Midbrain (tissue), 1 donor: ENCODE measurements around the gene MGST2.
"Not testable (repeated sequence)": the region's sequence is repeated elsewhere in the genome, so short reads cannot be mapped to it uniquely, and the experiment has no call there.

Experiments
- DNase-seq: peaks from one replicate; lab custom pipeline; 2025; lab: John Stamatoyannopoulos, UW

The MGST2 gene

DNA sequence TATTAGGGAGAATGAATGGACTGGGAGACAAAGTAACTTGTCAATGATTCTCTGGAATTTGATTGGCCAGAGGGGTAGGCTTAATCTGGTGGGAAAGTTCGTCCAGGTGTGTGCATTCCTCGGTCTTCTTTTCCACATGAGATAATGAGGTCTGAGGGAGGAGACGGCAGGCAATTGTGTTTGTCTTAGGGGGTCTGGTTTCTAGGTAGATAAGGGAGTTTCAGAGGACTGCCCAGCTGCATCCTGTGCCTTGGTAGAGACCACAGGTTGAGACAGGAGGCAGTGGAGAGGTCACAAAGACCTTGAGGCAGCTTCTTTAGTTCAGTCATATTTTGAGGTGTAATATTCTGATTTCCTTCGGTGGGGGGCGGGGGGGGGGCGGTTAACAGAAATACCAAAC is 4.3 kb downstream of the MGST2 start:
- DNase-seq = no peak

DNA sequence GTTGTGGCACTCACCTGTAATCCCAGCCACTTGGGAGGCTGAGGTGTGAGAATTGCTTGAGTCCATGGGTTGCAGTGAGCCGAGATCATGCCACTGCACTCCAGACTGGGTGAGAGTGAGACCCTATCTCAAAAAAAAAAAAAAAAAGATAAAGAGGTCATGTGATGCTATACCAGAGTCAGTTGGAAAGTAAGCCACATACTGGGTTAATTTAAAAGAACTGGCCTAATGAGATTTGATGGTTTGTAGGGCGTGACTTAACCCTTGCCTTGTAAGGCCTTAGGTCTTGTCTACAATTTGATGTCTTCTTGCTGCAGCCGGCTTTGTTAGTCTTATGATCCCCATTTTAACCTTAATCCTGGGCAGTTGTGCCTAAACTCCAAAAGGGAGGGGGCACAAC is 5.2 kb downstream of the MGST2 start:
- no peak for DNase-seq

DNA sequence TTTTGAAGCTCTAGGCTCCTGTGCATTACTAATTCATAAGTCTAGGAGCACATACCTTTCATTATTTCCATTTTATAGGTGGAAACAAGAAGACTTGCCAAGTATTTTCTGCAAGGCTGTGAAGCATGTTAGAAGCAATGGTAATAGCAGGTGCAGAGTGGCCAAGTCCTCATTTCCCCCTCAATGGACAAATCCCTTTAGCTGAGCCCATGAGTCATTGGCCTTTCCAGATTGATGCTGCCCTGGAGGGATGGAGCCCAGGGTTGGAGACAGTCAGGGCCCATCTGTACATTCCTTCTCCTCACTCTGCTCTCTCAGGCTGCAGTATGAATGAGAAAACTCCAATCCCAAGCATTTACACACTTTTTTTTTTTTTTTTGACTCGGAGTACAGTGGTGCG is 6.6 kb downstream of the MGST2 start:
- no peak for DNase-seq

DNA sequence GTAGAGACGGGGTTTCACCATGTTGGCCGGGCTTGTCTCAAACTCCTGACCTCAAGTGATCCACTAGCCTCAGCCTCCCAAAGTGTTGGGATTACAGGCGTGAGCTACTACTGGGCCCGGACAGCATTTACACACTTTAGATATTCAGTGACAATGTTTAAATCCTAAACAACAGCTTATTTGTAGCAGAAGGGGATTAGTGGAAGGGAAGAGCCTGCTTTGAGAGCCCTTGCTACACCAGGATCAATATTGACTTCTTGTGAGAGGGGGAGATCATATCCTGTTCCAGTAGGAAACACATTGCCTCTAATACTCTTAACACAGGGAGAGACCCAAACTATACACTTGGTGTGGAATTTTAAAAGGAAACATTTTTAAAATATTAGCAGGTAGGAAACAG is 7.1 kb downstream of the MGST2 start:
- DNase-seq = no peak

DNA sequence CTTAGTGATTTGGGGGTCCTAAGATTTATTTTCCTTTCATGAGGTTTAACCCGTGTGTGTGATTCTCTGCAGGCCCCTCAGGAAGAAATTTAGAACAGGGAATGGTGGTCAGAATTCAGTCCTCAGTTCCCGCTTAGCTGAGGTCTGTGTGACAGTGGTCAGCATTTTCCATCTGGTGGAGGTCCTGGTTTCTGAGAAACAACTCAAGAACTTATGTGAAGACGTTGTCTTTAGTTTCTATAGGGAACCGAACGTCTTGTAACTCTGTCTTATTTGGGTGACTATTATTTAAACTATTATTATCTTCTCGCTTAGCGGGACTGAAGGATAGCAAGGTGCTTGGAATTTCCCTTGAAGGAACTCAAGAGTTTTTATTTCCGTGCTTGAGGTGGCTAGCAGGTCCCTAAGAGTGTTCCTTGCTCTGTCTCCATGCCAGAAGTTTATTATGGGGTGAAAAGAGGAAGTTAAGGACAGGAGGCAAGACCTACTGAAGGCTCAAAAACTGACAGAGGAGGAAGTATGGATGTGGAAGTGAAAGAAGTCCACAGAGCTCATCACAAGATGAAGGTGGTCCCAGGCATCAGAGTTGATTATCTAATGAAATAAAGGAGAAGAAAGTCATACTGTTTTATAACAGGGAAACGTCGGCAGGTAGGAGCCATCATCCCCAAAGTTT is 9.4 kb downstream of the MGST2 start:
- peak; percentile 16 for DNase-seq

DNA sequence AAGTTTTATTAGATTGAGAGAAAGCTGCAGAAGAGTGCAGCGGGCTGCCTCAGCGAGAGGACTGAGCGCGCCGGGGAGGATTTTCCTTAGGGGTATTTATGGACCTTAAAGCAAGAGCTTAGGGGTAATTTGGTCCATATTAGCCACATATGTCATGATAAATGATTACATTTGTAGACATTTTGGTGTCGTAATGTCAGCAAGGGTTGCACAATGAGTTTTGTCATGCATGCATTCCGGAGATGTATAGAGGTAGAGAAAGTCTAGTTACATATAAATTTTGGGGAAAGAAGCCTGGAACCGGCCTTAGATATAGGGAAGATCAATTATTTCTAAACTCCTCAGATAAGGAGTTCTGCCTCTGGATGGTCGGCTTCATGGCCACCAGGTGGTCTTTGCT is 10.0 kb downstream of the MGST2 start:
- DNase-seq = no peak

DNA sequence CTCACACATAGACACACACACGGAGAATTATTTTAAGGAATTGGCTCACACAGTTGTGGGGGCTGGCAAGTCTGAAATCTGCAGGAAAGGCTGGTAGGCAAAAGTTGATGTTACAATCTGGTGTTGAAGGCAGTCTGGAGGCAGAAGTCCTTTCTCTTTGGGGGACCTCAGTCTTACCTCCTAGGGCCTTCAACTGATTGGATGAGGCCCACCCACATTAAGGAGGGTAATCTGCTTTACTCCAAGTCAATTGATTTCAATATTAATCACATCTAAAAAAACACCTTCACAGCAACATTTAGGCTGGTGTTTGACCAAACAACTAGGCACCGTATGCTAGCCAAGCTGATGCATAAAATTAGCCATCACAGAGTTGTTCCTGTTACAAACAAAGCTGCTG is 10.7 kb downstream of the MGST2 start:
- DNase-seq = no peak

DNA sequence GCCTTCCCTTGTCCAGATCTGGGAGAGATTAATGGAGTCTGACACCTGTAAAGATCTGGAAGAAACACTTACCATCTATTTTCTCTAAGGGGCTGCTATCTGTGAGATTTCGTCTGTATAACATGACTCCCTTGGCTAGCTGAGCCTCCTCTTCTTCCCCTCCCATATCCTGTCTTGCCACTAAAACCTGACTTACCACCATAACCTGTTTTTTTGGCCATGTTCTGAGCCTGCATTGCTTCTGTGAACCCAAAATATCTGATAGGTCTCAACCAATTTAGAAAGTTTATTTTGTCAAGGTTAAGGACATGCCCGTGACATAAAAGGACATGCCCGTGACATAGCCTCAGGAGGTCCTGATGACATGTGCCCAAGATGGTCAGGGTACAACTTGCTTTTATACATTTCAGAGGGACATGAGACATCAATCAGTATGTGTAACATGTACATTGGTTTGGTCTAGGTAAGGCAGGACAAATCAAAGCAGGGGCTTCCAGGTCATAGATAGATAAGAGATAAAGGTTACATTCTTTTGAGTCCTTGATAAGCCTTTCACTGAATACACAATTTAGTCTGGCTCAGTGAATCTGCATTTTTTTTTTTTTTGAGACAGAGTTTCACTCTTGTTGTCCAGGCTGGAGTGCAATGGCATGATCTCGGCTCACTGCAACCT is 11.4 kb downstream of the MGST2 start:
- no peak for DNase-seq

DNA sequence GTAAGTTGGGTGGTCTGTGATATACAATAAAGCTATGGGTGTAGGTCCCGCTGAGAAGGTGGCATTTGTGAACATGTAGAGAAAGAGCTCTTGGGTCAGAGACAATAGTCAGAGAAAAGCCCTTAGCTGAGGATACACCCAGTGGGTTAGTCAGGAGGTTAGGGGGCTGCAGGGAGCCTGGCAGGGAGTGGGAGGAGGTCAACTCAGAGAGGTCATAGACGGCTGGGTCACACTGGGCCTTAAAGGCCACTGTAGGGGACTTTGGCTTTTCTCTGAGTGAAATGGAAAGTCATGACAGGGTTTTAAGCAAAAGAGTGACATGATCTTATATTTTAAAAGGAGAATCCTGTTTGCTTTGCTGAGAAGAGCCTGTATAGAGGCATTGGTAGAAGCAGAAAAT is 16.7 kb downstream of the MGST2 start:
- DNase-seq = no peak

DNA sequence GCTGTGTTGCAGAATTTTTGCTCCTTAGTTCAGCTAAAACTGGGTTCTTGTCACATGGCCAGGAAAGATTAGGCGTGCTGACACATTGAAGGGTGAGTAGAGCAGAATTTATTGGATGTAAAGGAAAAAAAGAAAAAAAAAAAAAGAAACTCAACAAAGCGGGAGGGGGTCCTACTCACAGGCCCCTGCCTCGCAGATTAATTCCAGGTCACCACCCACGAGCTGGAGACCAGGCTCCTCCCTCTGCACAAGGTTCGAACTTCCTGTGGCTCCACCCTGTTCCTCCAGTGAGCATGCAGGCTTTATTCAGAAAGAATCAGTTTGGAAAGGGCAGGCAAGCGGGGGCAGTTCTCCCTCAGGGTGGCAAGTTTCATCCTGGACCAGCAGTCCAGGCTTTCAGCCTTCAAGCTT is 17.1 kb downstream of the MGST2 start:
- no peak for DNase-seq

DNA sequence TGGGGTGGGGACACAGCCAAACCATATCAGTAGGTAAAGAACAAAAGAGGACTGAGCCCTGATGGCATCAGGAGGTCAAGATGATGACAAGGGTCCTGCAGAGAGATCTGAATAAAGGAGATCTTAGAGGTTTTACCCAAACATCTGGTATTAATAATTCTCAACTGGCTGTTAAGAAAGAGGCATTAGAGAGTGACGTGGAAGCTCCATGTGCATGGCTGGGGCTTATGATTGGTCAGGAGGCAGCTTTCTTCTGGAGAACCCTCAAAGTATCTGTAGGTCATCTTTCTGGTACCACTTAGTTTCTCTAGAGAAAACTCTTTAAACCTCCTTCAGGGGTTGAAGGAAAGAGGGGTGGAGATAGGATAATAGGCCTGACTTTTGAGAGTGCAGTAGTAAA is 18.7 kb downstream of the MGST2 start:
- no peak for DNase-seq

DNA sequence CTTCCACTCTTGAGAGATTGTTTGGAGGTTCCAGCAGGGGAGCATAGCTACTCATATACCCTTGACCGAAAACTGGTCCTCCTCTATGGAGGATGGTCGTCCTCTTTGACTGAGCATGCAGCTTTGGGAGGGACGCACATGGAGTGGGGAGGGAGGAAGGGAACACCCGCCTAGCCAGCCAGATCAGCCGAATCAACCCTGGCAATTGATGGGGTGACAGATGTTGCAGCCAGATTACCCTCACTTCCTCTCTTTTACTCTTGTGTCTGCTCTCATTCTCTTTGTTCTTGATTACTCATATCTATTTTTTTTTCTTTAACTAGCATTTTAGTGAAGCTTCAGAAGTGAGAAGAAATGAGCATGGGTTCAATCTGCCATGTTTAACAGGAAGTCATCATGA is 19.6 kb downstream of the MGST2 start:
- no peak for DNase-seq

DNA sequence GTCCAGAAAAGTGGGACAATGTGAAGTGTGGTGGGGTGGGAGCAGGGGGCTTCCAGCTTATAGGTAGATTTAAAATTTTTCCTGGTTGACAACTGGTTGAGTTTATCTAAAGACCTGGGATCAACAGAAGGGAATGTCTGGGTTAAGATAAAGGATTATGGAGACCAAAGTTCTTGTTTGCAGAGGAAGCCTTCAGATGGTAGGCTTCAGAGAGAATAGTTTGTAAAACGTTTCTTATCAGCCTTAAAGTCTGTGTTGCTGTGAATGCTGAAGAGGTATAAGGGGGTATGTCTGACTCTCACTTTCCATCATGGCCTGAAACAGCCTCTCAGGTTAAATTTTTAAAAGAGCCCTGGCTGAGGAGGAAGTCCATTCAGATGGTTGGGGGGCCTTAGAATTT is 20.5 kb downstream of the MGST2 start:
- no peak for DNase-seq

DNA sequence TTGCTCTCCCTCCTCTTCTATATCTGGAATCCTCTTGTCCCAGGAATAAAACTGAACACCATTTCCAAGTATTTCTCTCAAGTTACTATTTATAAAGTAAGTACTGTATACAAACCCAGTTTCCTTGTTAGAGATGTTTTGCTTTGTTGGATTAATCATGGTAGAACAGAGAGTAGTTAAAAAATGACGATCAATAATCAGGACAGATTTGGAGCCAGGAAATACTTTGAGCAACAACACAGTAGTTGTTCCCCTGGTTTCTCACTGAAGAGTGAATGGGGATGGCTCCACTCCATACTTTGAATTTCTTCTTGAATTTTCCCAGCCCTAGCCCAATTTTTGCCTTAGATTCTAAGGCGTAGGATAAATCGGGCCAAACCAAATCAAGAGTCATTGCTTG is 21.4 kb downstream of the MGST2 start:
- no peak for DNase-seq

DNA sequence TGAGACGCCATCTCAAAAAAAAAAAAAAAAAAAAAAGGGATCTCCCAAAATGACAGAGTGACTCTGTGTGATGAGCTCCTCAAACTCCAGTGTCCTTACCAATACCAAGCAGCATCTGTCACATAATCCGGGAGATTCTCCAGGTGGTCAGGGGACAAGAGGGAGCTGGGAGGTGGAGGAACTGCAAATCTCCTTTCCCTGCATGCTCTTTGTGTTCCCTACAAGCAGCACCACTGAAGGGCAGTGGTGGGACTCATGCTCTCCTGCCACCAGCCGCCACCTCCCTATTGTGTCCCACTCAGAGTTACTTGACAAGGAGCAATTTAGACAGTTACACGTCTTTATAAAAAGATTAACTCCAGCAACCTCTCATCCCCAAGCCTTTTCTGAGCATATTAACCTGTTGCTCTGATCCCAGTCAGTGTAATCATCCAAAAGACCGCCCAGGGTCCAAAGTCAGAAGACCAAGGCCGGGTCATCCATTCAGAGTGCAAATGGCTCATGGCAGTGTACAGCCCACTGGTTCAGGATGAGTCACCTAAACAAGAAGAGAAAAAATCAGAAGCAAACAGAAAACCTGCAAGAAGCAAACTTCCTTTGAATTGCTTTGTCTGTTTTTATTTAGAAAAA is 23.6 kb downstream of the MGST2 start:
- no peak for DNase-seq

DNA sequence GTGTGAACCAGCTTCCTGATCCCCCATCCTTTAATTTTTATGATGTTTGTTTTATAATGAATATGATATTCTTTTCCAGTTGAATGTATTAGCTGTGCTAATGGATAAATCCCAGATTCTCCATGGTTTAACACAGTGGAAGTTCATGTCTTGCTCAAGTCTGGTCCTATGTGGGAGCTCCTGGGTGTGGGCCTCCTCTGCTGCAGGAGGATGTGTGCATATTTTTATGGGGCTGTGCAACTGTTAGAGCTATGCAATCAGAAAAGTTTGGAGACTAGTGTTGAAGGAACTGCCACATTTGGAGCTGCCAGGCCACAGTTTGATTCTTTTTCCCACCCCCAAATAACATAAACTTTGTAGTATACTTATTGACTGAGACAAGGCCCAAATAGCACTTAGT is 24.8 kb downstream of the MGST2 start:
- DNase-seq = no peak

DNA sequence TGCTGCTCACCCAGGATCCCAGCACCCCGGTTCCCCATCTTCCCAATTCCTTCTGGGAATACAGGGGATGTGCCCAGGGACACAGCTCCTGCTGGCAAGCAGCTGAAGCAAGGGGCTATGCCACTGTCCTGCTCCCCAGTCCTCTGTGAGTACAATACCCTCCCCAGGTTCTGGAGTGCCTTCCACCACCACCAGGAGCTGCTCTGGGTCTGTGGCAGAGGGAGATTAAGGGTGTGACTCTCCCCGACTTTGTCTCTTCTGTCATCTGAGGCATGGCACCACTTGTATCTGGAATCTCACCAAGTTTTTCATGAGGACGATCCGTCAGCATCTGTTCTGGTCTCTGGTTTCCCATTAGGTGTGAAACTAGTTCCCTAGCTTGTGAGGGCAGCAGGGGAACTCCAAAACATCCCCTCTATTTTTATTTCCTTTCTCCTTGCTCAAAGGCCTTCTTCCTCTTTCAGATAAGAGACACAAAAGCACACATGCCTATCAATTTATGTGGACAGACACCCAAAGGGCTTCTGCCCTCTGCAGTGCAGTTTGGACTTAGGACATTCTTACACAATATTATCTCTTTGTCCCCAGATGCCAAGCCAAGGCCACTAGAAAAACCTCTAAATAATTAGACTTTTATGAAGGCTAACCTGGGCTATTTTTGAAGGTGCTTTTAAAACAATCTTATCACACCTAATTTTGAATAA is 26.8 kb downstream of the MGST2 start:
- no peak for DNase-seq

DNA sequence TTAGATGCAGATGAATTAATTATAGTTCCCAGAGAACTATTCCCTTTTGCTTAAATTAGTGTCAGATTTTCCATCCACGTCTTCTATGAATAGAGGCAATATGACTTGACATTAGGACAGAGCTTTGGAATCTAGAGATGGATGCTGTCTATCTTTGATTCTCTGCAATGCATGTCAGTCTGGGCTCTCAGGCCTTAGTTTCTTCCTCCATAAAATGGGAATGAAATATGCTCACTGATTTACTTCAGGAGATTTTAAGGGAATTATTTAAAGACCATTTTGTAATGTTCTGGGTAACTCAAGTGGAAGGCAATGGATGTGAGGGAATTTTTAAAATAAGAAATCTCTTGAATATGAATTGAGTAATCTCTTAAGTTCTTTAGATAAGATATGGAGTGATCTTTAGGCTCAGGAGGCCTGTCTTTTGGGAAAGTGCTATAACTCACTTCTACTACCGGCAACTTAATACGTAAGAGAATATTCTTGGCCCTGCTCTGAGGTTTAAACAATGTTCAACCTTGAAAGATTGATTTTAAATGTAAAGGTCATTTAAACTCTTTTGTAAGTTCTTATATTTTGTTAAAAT is 29.0 kb downstream of the MGST2 start:
- DNase-seq = no peak

DNA sequence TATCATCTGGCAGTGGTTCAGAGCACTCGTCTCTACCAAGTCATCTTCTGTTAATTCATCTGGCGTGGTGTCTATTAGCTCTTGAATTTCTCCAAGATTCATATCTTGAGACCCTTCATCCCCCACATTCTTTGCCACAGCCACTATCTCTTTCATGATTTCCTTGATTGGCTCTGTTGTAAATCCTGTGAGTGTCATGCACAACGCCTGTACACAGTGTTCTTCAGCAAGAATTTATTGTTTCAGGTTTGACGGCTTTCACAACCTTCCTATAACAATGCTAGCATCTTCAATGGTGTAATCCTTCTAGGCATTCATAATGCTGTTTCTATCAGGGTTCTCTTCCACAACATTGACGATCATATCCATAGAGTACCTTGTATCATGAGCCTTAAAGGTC is 30.9 kb downstream of the MGST2 start:
- no peak for DNase-seq

DNA sequence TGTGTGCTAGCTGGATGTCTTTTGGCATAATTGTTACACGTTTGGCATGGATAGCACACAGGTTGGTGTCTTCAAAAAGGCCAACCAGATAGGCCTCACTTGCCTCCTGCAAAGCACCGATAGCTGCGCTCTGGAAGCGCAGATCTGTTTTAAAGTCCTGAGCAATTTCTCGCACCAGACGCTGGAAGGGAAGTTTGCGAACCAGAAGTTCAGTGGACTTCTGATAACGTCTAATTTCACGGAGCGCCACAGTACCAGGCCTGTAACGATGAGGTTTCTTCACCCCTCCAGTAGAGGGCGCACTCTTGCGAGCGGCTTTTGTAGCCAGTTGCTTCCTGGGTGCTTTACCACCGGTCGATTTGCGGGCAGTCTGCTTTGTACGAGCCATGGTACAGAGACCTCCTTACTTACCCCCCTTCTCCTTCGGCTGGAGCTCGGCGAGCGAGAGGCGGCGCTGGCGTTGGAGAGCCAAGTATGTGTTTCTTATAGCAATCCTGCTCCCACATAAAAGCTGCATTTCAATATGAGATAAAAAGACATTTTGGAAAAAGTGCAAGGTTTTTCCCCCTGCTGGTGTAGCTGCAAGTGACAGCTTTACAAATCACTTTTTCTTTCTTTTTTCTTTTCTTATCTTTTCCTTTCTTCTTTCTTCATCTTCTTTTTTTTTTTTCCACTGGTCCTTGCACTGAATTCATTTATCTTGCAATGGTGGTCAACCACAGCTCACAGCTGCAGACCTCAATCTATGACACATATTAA is 32.7 kb downstream of the MGST2 start:
- not testable (repeated sequence) for DNase-seq

DNA sequence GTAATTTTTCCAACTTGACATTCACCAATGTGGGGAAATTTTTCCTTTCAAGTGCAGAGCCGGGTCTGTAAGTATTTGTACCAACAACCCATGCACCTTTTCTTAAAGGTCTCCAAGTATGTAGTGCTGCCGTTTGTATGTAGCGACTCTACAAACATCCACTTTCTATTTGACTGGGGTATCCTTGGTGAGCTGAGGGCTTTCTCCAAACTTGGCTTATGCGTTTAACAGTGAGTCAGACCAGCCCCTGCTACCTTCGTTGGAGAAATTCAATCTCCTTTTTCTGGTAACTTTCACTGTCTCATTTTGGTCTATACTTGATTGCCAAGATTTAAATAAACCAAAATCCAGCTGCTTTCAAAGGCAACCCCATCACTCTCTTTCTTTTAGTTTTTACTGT is 34.9 kb downstream of the MGST2 start:
- DNase-seq = no peak
